Pancreas (tissue), 10 donors: ENCODE results near the gene LAIR2. TPM values are rescaled to one million over a fixed set of nuclear protein-coding genes. Genes with fewer than 3 reads are reported as not detected.

Source experiments
- ATAC-seq, 4 donors: fragments of 200-7000 bp; cut with Tn5 transposase; one replicate each; pipeline versions ENCODE4 v1.8.0 to v1.9.1; 2020; ENCODE audit warnings: mild to moderate bottlenecking in 4 of 4, moderate library complexity in 4 of 4
- DNase-seq, 6 donors: peaks; one replicate each; pipeline ENCODE4 v3.0.0-alpha.2; 2020
- FAIRE-seq: peaks from 2 replicates; lab custom pipeline; 2012; peaks lifted over from hg19 to GRCh38; lab: Jason Lieb, UNC
- H3K27ac ChIP-seq, 4 donors: fragments of 200-600 bp; sonication (generic); 1 replicate in 3 of 4; 2 replicates in 1 of 4; pipeline versions ENCODE4 v1.5.0 to v1.8.0; 2020
- H3K27me3 ChIP-seq, 4 donors: fragments of 200-600 bp; one replicate each; pipeline ENCODE4 v1.8.0; 2021
- H3K36me3 ChIP-seq, 3 donors: fragments of 200-600 bp; sonication (generic) in 1 of 3; one replicate each; pipeline versions ENCODE4 v1.5.0 to v1.8.0; 2020 to 2021
- H3K4me1 ChIP-seq, 3 donors: fragments of 200-600 bp; one replicate each; pipeline ENCODE4 v1.8.0; 2021
- H3K4me3 ChIP-seq, 4 donors: fragments of 200-600 bp; sonication (generic) in 2 of 4; one replicate each; pipeline versions ENCODE4 v1.5.0 to v1.8.0; 2020 to 2021
- H3K9me3 ChIP-seq, 4 donors: fragments of 200-600 bp; one replicate each; pipeline ENCODE4 v1.8.0; 2021
- WGBS, 2 donors: extraction: QIAGEN DNeasy Blood & Tissue Kit; methylation state at CpG; one replicate each; pipeline ENCODE4 v1.1.7; 2013; 5-methylcytosine and 5-hydroxymethylcytosine counted together
- intact Hi-C, 3 donors: fragments of 100-400 bp; cut with DNase I; formaldehyde crosslinking; loops; one replicate each; pipeline versions ENCODE4 v1.11.1 to v1.14.2; 2022
- polyA plus RNA-seq, 2 donors: library from polyadenylated mRNA; stranded (reverse); fragments of 200-250 nt; gene quantifications; one replicate each; pipeline ENCODE4 v1.2.3, GENCODE V29; 2013
- total RNA-seq, 6 donors: library from RNA; stranded (reverse); fragmentation: NEBNext Ultra II Directional in 4 of 6; extraction: Animal tissue kit (Norgen Biotek cat#: 25700) in 4 of 6; gene quantifications; one replicate each; pipeline versions ENCODE4 v1.2.1 to v1.2.4, GENCODE V29; 2021 to 2023
- TF ChIP-seq, protein P1 (sequence below), 4 donors: fragments of 200-600 bp; sonication (generic) in 3 of 4; IDR thresholded peaks; one replicate each; pipeline versions ENCODE4 v1.5.0 to v1.8.0; 2021; ENCODE audit warnings: antibody characterized with exemption in 4 of 4
- donor health status: healthy with polysubstance abuse.
- donor health status: DM: no; HTN: no; CAD: no; lungs with moderate emphysema.
- donor health status: DM: no; HTN: no; CAD: no.
- donor health status: control.
- donor health status: control.
- donor health status: Bipolar disorder and iron deficiency.
- donor health status: DM: yes; HTN: yes; CAD: no.
- donor health status: DM: no; HTN: no; CAD: no.
- donor health status: DM: no; HTN: no; CAD: no.
- donor health status: DM: yes; HTN: yes; CAD: no.

LAIR2 gene
- total and polyA plus RNA-seq, 8 donors = not detected

DNA sequence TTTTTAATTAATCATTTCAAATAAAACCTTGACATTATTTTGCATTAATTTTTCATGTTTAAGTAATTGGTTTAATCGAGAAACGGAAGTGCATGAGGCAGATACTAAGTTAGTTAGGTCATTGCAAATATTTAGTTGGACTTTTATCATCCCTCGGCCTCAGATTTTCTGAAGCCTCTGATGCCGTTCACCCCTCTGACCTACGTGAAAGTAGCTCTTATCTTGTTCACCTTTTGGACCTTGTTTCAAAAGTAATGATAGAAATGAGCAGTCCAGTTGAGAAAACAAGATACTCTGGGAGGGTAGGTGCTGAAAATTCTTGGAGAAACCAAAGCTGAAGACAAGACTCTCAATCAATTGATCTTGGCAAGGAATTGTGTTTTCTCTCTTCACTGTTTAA is 23.0 kb downstream of the LAIR2 start:
- WGBS, 2 donors = 41% methylated on average over 5 of the region's 5 CpGs
- ATAC-seq (no peak), DNase-seq (no peak), FAIRE-seq (no peak)
- intact Hi-C loops = no loop called here
- TF ChIP-seq, protein P1, sequence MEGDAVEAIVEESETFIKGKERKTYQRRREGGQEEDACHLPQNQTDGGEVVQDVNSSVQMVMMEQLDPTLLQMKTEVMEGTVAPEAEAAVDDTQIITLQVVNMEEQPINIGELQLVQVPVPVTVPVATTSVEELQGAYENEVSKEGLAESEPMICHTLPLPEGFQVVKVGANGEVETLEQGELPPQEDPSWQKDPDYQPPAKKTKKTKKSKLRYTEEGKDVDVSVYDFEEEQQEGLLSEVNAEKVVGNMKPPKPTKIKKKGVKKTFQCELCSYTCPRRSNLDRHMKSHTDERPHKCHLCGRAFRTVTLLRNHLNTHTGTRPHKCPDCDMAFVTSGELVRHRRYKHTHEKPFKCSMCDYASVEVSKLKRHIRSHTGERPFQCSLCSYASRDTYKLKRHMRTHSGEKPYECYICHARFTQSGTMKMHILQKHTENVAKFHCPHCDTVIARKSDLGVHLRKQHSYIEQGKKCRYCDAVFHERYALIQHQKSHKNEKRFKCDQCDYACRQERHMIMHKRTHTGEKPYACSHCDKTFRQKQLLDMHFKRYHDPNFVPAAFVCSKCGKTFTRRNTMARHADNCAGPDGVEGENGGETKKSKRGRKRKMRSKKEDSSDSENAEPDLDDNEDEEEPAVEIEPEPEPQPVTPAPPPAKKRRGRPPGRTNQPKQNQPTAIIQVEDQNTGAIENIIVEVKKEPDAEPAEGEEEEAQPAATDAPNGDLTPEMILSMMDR (IDR thresholded peaks at IDR 0.05) = no peak
- Histone ChIP-seq H3K4me1 (no peaks in the 10 kb centered on the region), H3K36me3 (no peaks in the 10 kb centered on the region), H3K27ac (no peak overlapping the region), H3K27me3 (peaks cover 0 to 6% (median 0%) of the 10 kb centered on the region in 4 donors), H3K9me3 (no peaks in the 10 kb centered on the region), H3K4me3 (no peak overlapping the region)

DNA sequence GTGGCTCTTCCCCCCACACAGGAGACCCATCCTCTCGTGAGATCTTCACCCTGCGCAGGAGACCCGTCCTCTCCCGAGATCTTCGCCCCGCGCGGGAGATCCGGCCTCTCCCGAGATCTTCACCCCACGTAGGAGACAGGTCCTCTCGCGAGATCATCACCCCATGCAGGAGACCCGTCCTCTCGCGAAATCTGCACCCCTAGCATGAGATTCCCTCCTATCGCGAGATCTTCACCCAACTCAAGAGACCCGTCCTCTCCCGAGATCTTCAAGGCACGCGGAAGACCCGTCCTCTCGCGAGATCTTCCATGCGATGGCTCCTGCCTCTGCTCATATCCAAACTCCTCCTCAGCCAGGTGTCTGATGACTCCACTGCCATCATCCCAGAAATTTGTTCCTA is 24.3 kb downstream of the LAIR2 start:
- Histone ChIP-seq H3K27ac (no peak overlapping the region), H3K36me3 (no peaks in the 10 kb centered on the region), H3K4me3 (no peak overlapping the region), H3K4me1 (no peaks in the 10 kb centered on the region), H3K9me3 (no peaks in the 10 kb centered on the region), H3K27me3 (peaks cover 0 to 6% (median 0%) of the 10 kb centered on the region in 4 donors)
- WGBS, 2 donors = 76 to 84% methylated on average over 26 of the region's 26 CpGs
- ATAC-seq (no peak), DNase-seq (no peak), FAIRE-seq (no peak)
- intact Hi-C loops = no loop called here
- TF ChIP-seq, protein P1 (IDR thresholded peaks at IDR 0.05) = no peak

DNA sequence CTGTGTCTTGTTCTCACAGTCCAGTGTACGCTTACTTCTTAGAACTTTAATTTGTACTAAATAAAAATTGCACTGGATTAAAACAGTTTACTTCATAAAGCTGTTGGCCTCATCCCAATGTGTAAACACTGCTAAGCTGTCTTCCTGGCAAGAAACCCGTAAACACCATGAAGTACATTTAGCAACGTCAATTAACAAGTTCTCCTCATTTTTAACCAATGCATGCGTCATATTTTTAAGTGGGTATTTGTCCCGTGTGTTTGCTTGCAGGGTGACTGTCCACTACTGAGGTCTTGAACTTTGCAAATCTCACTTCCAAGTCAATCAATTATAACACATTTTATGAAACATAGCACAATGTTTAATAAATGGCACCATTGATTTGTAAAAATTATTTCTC is 28.2 kb downstream of the LAIR2 start:
- H3K27ac ChIP-seq = no peak overlapping the region
- no peaks in the 10 kb centered on the region for H3K36me3 ChIP-seq
- H3K9me3 ChIP-seq = no peaks in the 10 kb centered on the region
- ATAC-seq (no peak), FAIRE-seq (no peak), DNase-seq (no peak)
- H3K27me3 ChIP-seq = peaks cover 0 to 6% (median 0%) of the 10 kb centered on the region in 4 donors
- intact Hi-C loops = no loop called here
- WGBS, 2 donors = 33 to 38% methylated on average over 5 of the region's 5 CpGs
- H3K4me3 ChIP-seq = no peak overlapping the region
- H3K4me1 ChIP-seq = no peaks in the 10 kb centered on the region
- TF ChIP-seq, protein P1 (IDR thresholded peaks at IDR 0.05) = no peak

DNA sequence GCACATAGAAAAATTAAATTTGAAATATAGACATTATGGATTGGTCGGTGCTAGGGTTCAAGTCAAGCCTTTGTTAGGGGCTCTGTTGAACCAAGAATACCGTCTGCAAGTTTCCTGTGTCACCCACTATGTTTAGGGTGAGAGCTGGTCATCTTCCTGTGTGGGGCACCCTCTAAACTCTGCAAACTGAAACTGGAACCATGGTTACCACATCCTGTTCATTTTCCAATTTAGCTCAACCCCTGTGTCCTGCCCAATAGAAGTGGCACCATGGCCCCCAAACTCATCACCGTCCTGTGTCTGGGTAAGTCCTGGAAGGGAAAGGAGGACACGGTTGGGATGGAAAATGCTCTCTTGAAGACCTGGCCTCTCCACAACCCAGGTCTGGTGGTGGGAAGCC is 29.9 kb downstream of the LAIR2 start:
- DNase-seq (no peak), ATAC-seq (no peak), FAIRE-seq (no peak)
- TF ChIP-seq, protein P1 (IDR thresholded peaks at IDR 0.05) = no peak
- no peak overlapping the region for H3K27ac ChIP-seq
- peaks cover 0 to 6% (median 0%) of the 10 kb centered on the region in 4 donors for H3K27me3 ChIP-seq
- H3K36me3 ChIP-seq = no peaks in the 10 kb centered on the region
- 45 to 58% methylated on average over 4 of the region's 4 CpGs for whole genome bisulfite sequencing, 2 donors
- H3K4me1 ChIP-seq = no peaks in the 10 kb centered on the region
- no peaks in the 10 kb centered on the region for H3K9me3 ChIP-seq
- no peak overlapping the region for H3K4me3 ChIP-seq
- intact Hi-C loops = no loop called here

DNA sequence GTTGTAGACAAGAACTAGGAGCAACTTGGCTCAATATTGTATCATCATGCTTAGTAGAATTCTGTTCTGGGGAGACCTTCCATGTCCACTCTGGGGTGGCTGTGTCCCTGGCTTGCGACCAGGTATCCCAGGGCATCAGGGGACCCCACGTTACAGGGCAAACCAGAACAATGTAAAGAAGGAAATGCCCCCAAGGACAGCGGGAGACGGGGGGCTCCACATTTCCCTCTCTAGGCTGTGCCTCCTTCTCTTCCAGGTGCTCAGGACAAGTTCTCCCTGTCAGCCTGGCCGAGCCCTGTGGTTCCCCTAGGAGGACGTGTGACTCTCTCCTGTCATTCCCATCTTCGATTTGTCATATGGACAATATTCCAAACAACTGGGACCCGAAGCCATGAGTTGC is 30.8 kb downstream of the LAIR2 start:
- DNase-seq (no peak), ATAC-seq (no peak), FAIRE-seq (no peak)
- Histone ChIP-seq H3K4me1 (no peaks in the 10 kb centered on the region), H3K36me3 (no peaks in the 10 kb centered on the region), H3K27me3 (peaks cover 0 to 6% (median 0%) of the 10 kb centered on the region in 4 donors), H3K4me3 (no peak overlapping the region), H3K27ac (no peak overlapping the region), H3K9me3 (no peaks in the 10 kb centered on the region)
- intact Hi-C loops = no loop called here
- TF ChIP-seq, protein P1 (IDR thresholded peaks at IDR 0.05) = no peak
- 40 to 65% methylated on average over 8 of the region's 8 CpGs for WGBS, 2 donors
